22Rv1 (cell line): ENCODE measurements around the gene IFI35.

Experiments
- ZFX ChIP-seq: fragments of 450-650 bp; IDR thresholded peaks from 2 replicates; pipeline ENCODE4 v1.6.1; 2017; ENCODE audit warnings: antibody characterized with exemption, borderline replicate concordance
- TF ChIP-seq, protein P1 (sequence below): fragments of 450-650 bp; IDR thresholded peaks from 2 replicates; pipeline ENCODE4 v1.5.1; 2017; ENCODE audit warnings: mild to moderate bottlenecking

DNA sequence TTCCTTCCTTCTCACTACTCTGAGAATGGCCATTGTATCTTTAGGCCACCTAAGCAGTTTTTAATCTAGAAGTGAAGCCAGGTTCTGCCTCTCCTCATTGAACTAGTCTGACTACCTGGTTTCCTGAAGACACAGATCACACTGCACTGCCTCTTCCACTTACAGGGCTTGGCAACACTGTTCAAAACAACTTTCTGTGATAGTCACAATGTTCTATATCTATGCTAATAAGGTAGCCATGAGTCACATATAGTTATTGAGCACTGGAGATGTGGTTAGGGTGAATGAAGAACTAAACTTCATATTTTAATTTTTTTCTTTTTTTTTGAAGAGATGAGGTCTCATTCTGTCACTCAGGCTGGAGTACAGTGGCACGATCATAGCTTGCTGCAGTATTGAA lies 45.4 kb downstream of the IFI35 start:
- TF ChIP-seq, protein P1, sequence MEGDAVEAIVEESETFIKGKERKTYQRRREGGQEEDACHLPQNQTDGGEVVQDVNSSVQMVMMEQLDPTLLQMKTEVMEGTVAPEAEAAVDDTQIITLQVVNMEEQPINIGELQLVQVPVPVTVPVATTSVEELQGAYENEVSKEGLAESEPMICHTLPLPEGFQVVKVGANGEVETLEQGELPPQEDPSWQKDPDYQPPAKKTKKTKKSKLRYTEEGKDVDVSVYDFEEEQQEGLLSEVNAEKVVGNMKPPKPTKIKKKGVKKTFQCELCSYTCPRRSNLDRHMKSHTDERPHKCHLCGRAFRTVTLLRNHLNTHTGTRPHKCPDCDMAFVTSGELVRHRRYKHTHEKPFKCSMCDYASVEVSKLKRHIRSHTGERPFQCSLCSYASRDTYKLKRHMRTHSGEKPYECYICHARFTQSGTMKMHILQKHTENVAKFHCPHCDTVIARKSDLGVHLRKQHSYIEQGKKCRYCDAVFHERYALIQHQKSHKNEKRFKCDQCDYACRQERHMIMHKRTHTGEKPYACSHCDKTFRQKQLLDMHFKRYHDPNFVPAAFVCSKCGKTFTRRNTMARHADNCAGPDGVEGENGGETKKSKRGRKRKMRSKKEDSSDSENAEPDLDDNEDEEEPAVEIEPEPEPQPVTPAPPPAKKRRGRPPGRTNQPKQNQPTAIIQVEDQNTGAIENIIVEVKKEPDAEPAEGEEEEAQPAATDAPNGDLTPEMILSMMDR = no peak
- no peak for TF ChIP-seq ZFX
